NAMALWA (cell line): ENCODE results near the gene SPATA18.
A peak's percentile ranks its signal among the peaks of the same experiment; 100 is the strongest.
"Not testable (repeated sequence)": the region's sequence is repeated elsewhere in the genome, so short reads cannot be mapped to it uniquely, and the experiment has no call there.

ENCODE experiments used
- DNase-seq: peaks from one replicate; pipeline ENCODE4 v3.0.0-alpha.2; 2015; ENCODE audit warnings: low spot score

Gene SPATA18

GRCh38 chr4:52106660-52107059 lies 55.6 kb downstream of the SPATA18 start:
- no peak for DNase-seq

GRCh38 chr4:52107336-52107735 lies 56.2 kb downstream of the SPATA18 start:
- no peak for DNase-seq

- DNase-seq = peak; percentile 24
Observed at GRCh38 chr4:52107745-52108144, 56.6 kb downstream of the SPATA18 start.

- DNase-seq = no peak
Observed at GRCh38 chr4:52110171-52110570, 59.1 kb downstream of the SPATA18 start.

- DNase-seq = no peak
Observed at GRCh38 chr4:52111995-52112394, 60.9 kb downstream of the SPATA18 start.

GRCh38 chr4:52112411-52112810 lies 61.3 kb downstream of the SPATA18 start:
- no peak for DNase-seq

GRCh38 chr4:52116641-52117040 lies 65.5 kb downstream of the SPATA18 start:
- DNase-seq = no peak

- no peak for DNase-seq
Observed at GRCh38 chr4:52126226-52126625, 75.1 kb downstream of the SPATA18 start.

- DNase-seq = no peak
Observed at GRCh38 chr4:52126966-52127365, 75.9 kb downstream of the SPATA18 start.

- DNase-seq = no peak
Observed at GRCh38 chr4:52135171-52135570, 84.1 kb downstream of the SPATA18 start.

GRCh38 chr4:52137152-52137551 lies 86.0 kb downstream of the SPATA18 start:
- not testable (repeated sequence) for DNase-seq

GRCh38 chr4:52142816-52143215 lies 91.7 kb downstream of the SPATA18 start:
- DNase-seq = no peak

- DNase-seq = no peak
Observed at GRCh38 chr4:52143815-52144214, 92.7 kb downstream of the SPATA18 start.

- DNase-seq = no peak
Observed at GRCh38 chr4:52144372-52144771, 93.3 kb downstream of the SPATA18 start.
